Mucosa of rectum (tissue), 2 donors: ENCODE results near the gene DEFB131B.
"Not testable (repeated sequence)": the region's sequence is repeated elsewhere in the genome, so short reads cannot be mapped to it uniquely, and the experiment has no call there.

Experiments used
- H3K27ac ChIP-seq, 2 donors: one replicate each; pipeline ENCODE4 v1.7.0; 2013; ENCODE audit warnings: inconsistent platforms in 2 of 2, low read depth in 2 of 2, low read length in 2 of 2
- H3K27me3 ChIP-seq, 2 donors: one replicate each; pipeline ENCODE4 v1.7.0; 2013; ENCODE audit warnings: low read length in 2 of 2; ENCODE audit not compliant: control insufficient read depth in 2 of 2, insufficient read depth in 2 of 2
- H3K36me3 ChIP-seq, 2 donors: one replicate each; pipeline ENCODE4 v1.7.0; 2013; ENCODE audit warnings: low read length in 2 of 2; ENCODE audit not compliant: control insufficient read depth in 2 of 2, insufficient read depth in 2 of 2
- H3K4me1 ChIP-seq, 2 donors: one replicate each; pipeline ENCODE4 v1.7.0; 2013; ENCODE audit warnings: low read length in 2 of 2, mild to moderate bottlenecking in 1 of 2; ENCODE audit not compliant: control insufficient read depth in 2 of 2, insufficient read depth in 2 of 2
- H3K4me3 ChIP-seq, 2 donors: one replicate each; pipeline ENCODE4 v1.7.0; 2013; ENCODE audit warnings: low read length in 2 of 2
- H3K9ac ChIP-seq, 2 donors: one replicate each; pipeline ENCODE4 v1.7.0; 2013; ENCODE audit warnings: low read length in 2 of 2, low read depth in 1 of 2, mild to moderate bottlenecking in 1 of 2
- H3K9me3 ChIP-seq, 2 donors: one replicate each; pipeline ENCODE4 v1.7.0; 2013; ENCODE audit warnings: low read length in 2 of 2; ENCODE audit not compliant: control insufficient read depth in 2 of 2
- donor health status: healthy.
- donor health status: Normal muscosa, but diverticular disease.

The DEFB131B gene

DNA sequence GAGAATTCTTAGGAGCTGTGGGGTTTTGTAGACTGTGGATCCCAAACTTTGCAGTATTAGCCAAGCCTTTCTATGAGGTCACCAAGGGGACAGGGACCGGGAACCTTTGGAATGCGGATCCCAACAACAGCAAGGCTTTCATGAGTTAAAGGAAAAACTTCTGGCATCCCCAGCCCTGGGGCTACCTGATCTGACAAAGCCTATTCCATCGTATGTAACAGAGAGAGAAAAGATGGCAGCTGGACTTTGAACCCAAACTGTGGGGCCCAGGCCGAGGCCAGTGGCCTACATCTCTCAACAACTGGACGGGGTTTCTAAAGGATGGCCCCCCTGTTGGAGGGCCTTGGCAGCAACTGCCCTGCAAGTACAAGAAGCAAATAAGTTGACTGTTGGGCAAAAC lies 32.5 kb downstream of the DEFB131B start:
- not testable (repeated sequence) for H3K4me3 ChIP-seq, H3K27ac ChIP-seq, H3K27me3 ChIP-seq, H3K4me1 ChIP-seq, H3K9ac ChIP-seq, H3K9me3 ChIP-seq
- peaks cover 8 to 14% of the 10 kb centered on the region in 2 donors for H3K36me3 ChIP-seq

DNA sequence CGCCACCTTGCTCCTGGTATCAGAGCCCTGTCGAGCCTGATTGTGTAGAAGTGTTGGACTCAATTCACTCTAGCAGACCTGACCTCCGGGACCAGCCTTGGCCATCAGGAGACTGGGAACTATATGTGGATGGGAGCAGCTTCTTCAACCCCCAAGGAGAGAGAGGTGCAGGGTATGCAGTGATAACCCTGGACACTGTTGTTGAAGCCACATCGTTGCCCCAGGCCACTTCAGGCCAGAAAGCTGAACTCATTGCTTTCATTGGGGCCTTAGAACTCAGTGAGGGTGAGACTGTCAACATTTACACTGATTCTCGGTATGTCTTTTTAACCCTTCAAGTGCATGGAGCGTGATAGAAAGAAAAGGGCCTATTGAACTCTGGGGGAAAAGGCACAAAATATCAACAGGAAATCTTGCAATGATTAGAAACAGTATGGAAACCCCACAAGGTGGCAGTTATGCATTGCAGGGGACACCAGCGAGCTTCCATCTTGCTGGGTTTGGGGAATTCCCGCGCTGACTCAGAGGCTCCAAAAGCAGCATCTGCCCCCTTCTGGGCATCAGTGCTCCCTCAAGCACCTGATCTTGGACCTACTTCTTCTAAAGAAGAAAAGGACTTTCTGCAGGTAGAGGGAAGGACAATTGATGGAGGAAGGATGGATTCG lies 33.2 kb downstream of the DEFB131B start:
- not testable (repeated sequence) for H3K4me1 ChIP-seq, H3K27ac ChIP-seq, H3K27me3 ChIP-seq, H3K9me3 ChIP-seq, H3K4me3 ChIP-seq, H3K9ac ChIP-seq
- peaks cover 13 to 21% of the 10 kb centered on the region in 2 donors for H3K36me3 ChIP-seq

DNA sequence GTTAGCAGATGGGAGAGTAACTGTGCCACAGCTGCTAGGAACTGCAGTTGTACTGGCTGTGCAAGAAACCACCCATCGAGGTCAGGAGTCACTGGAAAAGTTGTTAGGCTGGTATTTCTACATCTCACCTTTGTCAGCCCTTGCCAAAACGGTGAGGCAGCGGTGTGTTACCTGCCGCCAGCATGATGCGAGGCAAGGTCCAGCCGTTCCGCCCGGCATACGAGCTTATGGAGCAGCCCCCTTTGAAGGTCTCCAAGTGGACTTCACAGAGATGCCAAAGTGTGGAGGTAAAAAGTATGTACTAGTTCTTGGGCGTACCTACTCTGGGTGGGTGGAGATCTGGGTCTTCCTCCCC lies 33.7 kb downstream of the DEFB131B start:
- peaks cover 15 to 24% of the 10 kb centered on the region in 2 donors for H3K36me3 ChIP-seq
- not testable (repeated sequence) for H3K27me3 ChIP-seq, H3K9ac ChIP-seq, H3K4me1 ChIP-seq, H3K27ac ChIP-seq, H3K9me3 ChIP-seq, H3K4me3 ChIP-seq

DNA sequence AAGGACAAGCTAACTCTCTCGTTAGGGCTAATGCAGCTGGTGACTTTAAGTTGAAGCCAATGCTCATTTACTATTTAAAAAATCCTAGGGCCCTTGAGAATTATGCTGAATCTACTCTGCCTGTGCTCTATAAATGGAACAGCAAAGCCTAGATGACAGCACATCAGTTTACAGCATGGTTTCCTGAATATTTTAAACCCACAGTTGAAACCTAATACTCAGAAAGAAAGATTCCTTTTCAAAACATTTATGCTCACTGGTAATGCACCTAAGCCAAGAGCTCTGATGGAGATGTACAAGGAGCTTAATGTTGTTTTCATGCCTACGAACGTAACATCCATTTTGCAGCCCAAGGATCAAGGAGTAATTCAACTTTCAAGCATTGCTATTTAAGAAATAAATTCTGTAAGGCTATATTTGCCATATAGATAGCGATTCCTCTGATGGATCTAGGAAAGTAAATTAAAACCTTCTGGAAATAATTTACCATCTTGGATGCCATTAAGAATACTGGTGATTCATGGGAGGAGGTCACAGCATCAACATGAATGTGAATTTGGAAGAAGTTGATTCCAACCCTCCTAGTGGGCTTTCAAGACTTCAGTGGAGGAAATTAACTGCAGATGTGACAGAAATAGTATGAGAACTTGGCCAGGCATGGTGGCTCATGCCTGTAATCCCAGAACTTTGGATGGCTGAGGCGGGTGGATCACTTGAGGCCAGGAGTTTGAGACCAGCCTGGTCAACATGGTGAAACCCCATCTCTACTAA lies 35.7 kb downstream of the DEFB131B start:
- no peak overlapping the region for H3K9ac ChIP-seq
- peaks cover 20 to 29% of the 10 kb centered on the region in 2 donors for H3K36me3 ChIP-seq
- no peak overlapping the region for H3K4me3 ChIP-seq
- no peaks in the 10 kb centered on the region for H3K4me1 ChIP-seq
- no peaks in the 10 kb centered on the region for H3K9me3 ChIP-seq
- H3K27ac ChIP-seq, result no peak overlapping the region
- no peaks in the 10 kb centered on the region for H3K27me3 ChIP-seq

DNA sequence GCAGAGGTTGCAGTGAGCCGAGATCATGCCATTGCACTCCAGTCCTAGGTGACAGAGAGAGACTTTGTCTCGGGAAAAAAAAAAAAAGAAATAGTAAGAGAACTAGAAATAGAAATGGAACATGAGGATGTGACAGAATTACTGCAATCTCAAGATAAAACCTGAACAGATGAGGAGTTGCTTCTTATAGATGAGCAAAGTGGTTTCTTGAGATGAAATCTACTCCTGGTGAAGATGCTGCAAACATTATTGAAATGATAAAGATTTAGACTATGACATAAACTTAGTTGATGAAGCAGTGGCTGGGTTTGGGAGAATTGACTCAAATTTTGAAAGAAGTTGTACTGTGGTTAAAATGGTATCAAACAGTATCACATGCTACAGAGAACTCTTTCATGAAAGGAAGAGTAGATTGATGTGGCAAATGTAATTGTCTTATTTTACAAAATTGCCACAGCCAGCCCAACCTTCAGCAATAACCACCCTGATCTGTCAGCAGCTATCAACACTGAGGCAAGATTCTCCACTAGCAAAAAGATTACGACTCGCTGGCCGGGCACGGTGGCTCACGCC lies 36.5 kb downstream of the DEFB131B start:
- Histone ChIP-seq H3K36me3 (peaks cover 20 to 30% of the 10 kb centered on the region in 2 donors), H3K9me3 (no peaks in the 10 kb centered on the region), H3K27me3 (no peaks in the 10 kb centered on the region), H3K4me1 (no peaks in the 10 kb centered on the region), H3K9ac (no peak overlapping the region), H3K27ac (no peak overlapping the region), H3K4me3 (no peak overlapping the region)

DNA sequence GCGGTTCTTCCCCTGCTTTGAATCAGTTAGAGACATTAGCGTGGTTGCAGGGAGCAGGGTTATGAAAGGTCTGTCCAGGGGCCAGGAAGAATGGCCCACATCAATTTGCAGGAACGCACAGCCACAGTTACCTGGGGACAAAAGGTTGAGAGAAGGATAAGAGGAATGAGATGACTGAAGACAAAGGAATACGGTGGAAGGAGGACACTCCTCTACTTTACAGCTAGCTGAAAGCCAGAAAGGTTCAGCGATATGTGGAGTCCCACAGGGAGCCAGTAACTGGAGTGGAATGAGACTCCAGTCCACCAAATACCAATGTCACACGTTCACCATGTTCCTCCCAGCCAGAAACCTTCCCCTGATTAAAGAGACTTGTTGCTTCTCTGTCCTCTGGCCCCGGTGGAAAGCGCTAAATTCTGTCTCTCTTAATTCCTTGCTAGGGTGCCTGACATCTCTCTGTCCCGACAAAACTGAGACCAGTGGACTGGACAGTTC lies 39.4 kb downstream of the DEFB131B start:
- H3K27ac ChIP-seq, result no peak overlapping the region
- H3K36me3 ChIP-seq, result peaks cover 17 to 28% of the 10 kb centered on the region in 2 donors
- no peak overlapping the region for H3K9ac ChIP-seq
- no peak overlapping the region for H3K4me3 ChIP-seq
- no peaks in the 10 kb centered on the region for H3K4me1 ChIP-seq
- H3K27me3 ChIP-seq, result no peaks in the 10 kb centered on the region
- H3K9me3 ChIP-seq, result no peaks in the 10 kb centered on the region

DNA sequence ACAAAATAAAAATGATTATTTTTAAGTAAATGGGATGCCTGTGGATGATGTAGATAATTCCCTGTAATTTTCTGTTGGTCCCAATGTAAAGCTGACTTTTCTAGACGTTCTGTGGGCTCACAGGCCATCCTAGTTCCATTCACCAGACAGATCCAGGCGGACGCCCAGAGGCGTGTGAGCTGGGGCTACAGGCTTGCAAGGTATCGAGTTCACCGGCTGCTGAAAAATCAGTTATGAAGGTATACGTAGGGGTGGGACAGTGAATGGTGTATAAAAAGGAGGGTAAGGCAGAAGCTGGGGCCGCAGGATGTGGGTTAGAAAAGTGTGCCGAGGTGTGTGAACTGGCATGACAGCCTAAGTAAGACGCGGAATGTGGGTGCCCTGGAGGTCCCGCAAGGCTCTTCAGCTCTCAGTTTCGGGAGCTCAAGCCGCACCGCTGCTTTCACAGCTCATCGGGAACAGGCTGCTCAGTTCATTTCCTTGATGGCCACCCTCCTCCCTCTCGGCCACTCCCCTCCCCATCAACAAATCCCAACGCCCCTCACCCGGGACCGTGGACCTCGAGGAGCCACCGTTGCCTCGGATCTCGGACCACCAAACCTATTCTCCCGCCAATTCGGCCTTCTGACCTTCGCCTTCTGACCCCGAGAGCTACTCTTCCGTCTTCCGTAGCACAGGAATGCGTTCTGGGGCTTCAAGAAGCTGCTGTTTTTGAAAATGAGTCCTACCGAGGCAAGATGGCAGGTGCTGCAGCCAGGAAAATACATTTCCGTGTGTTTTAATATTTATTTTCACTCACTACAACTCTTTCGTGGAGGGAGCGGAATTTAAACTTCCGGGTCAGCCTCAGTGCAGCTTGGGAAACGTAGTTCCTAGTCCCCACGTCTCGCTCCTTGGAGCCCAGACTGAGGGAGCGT lies 49.8 kb downstream of the DEFB131B start, which contains the start of gene XNDC1N:
Gene XNDC1N, minus strand, starts transcription at position 775 of the 917 bp plus-strand sequence. CDS start 5,241 bp downstream, outside the sequence.
- no peaks in the 10 kb centered on the region for H3K36me3 ChIP-seq
- peak within 1 kb of the TSS; percentile 96 to 97 for H3K4me3 ChIP-seq
- no peaks in the 10 kb centered on the region for H3K9me3 ChIP-seq
- H3K27me3 ChIP-seq, result no peaks in the 10 kb centered on the region
- H3K27ac ChIP-seq, result peak within 1 kb of the TSS; percentile 92 to 93
- peak within 1 kb of the TSS; percentile 79 to 97 for H3K9ac ChIP-seq
- peaks cover 10 to 16% of the 10 kb centered on the region in 2 donors for H3K4me1 ChIP-seq

DNA sequence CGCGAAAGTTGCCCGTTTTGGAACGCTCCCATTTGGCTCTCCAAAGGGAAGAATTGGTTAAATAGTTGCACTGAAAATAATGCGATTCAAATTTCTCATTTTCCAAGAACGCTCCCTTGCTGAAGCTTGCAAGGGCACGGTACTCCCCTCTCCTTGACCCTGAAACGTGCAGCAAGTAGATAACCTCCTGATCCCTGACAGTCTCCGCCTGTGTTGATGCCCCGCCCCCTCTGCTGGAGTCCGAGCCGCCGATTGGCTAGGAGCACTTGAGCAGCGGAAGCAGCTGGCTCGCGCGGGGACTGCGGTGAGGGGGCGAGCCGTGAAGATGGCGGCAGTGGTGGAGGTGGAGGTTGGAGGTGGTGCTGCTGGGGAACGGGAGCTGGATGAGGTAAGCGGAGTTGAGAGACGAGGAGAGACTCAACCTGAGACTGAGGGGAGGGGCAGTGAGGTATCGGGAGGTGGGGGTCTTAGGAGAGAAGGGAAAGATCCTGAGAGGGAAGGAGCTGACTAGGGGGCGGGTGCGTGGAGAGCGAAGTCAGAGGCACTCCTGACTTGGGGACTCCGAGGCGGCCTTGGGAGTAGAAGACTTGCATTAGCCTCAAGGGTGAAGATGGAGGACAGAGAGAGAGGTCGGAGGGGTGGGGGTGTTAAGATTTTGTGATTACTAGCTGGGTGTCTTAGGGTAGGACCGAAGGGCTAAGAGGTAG lies 50.6 kb downstream of the DEFB131B start, which contains the start of gene RNF121:
Gene RNF121, plus strand, starts transcription at position 310 of the 707 bp plus-strand sequence. Its CDS starts 16 bp downstream, at position 326.
- no peaks in the 10 kb centered on the region for H3K36me3 ChIP-seq
- peak within 1 kb of the TSS; percentile 79 to 97 for H3K9ac ChIP-seq
- H3K9me3 ChIP-seq, result no peaks in the 10 kb centered on the region
- H3K4me3 ChIP-seq, result peak within 1 kb of the TSS; percentile 96 to 97
- no peaks in the 10 kb centered on the region for H3K27me3 ChIP-seq
- H3K4me1 ChIP-seq, result peaks cover 10 to 16% of the 10 kb centered on the region in 2 donors
- H3K27ac ChIP-seq, result peak within 1 kb of the TSS; percentile 92 to 93

DNA sequence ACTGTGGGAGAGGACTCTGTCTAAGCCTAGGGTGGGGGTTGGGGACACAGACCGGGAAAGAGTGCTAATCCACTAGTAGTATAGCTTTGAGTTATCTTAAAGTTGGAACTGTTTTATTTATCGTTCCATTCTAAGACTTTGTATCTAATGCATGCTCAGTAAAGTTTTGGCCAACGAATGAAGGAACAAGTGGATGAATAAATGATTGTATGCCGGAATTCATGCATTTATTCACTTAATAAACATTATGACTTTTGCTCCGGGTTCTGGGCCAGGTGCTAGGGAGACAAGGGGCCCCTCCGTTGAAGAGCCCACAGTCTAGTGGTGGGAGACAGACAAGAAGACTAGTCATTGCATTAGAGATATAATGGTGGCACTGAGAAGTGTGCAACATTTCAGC lies 51.2 kb downstream of the DEFB131B start:
- Histone ChIP-seq H3K9ac (peak overlapping the region; percentile 68 to 79), H3K4me1 (peaks cover 10 to 16% of the 10 kb centered on the region in 2 donors), H3K27me3 (no peaks in the 10 kb centered on the region), H3K27ac (no peak overlapping the region), H3K9me3 (no peaks in the 10 kb centered on the region), H3K4me3 (peak overlapping the region; percentile 96 to 97), H3K36me3 (no peaks in the 10 kb centered on the region)
